IPS-20b (cell line): ENCODE measurements around the gene CORIN.
"Not testable (repeated sequence)": the region's sequence is repeated elsewhere in the genome, so short reads cannot be mapped to it uniquely, and the experiment has no call there.

Source experiments
- H3K27ac ChIP-seq: one replicate; pipeline ENCODE4 v1.5.1; 2013; ENCODE audit warnings: low read length
- H3K27me3 ChIP-seq: 2 replicates; pipeline ENCODE4 v1.6.1; 2013; ENCODE audit warnings: mild to moderate bottlenecking, low read length, inconsistent platforms; ENCODE audit not compliant: insufficient read depth
- H3K36me3 ChIP-seq: 2 replicates; pipeline ENCODE4 v1.6.1; 2013; ENCODE audit warnings: low read depth, mild to moderate bottlenecking, inconsistent platforms, low read length, moderate library complexity; ENCODE audit not compliant: insufficient read depth
- H3K4me1 ChIP-seq: 2 replicates; pipeline ENCODE4 v1.6.1; 2013; ENCODE audit warnings: mild to moderate bottlenecking, control low read depth, inconsistent platforms, low read length, moderate library complexity; ENCODE audit not compliant: insufficient read depth
- H3K4me3 ChIP-seq: 2 replicates; pipeline ENCODE4 v1.5.1; 2013; ENCODE audit warnings: mild to moderate bottlenecking, low read length, inconsistent platforms
- H3K9ac ChIP-seq: 2 replicates; pipeline ENCODE4 v1.6.1; 2013; ENCODE audit warnings: low read depth, mild to moderate bottlenecking, inconsistent platforms, low read length, moderate library complexity
- H3K9me3 ChIP-seq: 2 replicates; pipeline ENCODE4 v1.6.1; 2013; ENCODE audit warnings: mild to moderate bottlenecking, low read depth, low read length, inconsistent platforms; ENCODE audit not compliant: insufficient read depth

The CORIN gene

GRCh38 chr4:47798165-47798564 lies 39.7 kb downstream of the CORIN start:
- H3K9me3 ChIP-seq = no peaks in the 10 kb centered on the region
- no peak overlapping the region for H3K4me3 ChIP-seq
- H3K4me1 ChIP-seq = no peaks in the 10 kb centered on the region
- H3K27me3 ChIP-seq = no peaks in the 10 kb centered on the region
- H3K9ac ChIP-seq = no peak overlapping the region
- no peak overlapping the region for H3K27ac ChIP-seq
- no peaks in the 10 kb centered on the region for H3K36me3 ChIP-seq

DNA sequence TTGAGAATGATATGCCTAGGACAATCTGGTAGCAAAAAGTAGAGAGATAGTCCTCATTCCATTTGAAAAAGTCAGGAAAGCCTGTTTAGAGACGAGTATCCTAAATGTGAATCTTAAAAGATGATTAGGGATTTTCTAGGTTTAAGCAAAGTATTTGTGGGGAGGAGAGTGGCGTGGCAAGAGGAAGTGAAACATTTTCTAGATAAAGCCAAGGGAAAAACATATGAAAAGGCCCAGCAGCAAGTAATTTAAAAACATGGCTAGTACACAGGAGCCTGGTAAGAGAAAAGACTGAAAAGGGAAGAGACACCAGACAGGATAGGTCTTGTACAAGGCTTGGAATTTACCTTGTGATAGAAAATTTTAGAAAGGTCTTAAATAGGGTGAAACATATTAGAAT lies 45.9 kb downstream of the CORIN start:
- Histone ChIP-seq H3K4me3 (no peak overlapping the region), H3K9ac (no peak overlapping the region), H3K4me1 (no peaks in the 10 kb centered on the region), H3K36me3 (no peaks in the 10 kb centered on the region), H3K9me3 (no peaks in the 10 kb centered on the region), H3K27ac (no peak overlapping the region), H3K27me3 (no peaks in the 10 kb centered on the region)

DNA sequence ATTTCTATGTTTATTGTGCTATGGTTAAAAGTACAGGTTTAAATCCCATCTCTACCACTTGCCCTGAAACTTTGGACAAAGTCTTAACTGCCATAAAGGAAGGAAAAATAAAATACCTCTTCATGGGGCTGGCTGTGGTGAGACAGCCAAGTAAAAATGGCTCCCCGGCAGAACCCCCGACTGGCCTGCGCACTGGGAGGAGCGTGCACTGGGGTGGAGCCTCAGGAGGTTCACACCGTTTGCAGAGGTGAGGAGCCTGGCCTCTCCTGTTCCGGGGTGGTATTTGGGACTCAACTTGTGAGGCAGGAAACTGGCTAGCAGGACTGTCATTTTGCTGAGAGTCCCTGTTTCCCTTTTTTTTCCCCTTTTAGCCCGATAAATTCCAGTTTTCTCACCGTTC lies 47.8 kb downstream of the CORIN start:
- Histone ChIP-seq H3K27me3 (no peaks in the 10 kb centered on the region), H3K36me3 (no peaks in the 10 kb centered on the region), H3K4me3 (no peak overlapping the region), H3K9me3 (no peaks in the 10 kb centered on the region), H3K27ac (no peak overlapping the region), H3K9ac (no peak overlapping the region), H3K4me1 (no peaks in the 10 kb centered on the region)

DNA sequence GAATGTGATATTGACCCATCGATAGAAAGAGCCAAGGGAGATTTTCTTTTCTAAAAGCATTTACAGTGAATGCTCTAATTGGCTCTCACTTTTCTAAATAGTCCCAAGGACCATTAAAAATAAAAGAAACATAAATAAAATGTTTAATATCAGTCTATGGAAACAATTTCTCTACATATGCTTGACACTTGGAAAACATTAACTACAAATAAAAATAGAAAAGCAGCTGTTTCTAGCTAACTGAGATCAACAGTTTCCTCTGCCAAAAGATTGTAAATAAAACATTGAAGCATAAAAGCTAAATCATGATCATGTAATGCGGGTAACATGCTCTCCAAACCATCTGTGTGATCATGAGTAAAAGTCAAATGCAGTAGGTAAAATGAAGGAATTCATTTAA lies 49.7 kb downstream of the CORIN start:
- Histone ChIP-seq H3K4me3 (no peak overlapping the region), H3K27me3 (no peaks in the 10 kb centered on the region), H3K9me3 (no peaks in the 10 kb centered on the region), H3K27ac (no peak overlapping the region), H3K4me1 (no peaks in the 10 kb centered on the region), H3K36me3 (no peaks in the 10 kb centered on the region), H3K9ac (no peak overlapping the region)

DNA sequence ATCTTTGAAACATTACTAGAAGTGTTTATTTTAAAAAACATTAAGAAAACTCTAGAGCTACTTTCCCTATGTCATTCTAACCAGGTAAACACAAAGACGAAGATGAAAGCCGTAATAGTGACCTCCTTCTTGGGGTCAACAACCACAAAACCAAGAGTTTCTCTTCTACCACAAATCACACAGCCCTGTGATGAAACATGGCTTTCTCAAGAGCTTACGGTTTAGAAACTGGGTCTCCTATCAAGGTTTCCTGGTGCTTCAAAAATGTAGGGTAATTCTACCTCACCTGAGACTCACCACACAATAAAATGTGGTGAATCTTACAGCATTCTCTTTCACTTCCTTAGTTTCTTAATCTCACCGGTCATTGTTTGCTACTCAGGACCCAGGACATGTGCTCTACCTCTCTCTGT lies 50.9 kb downstream of the CORIN start:
- H3K4me3 ChIP-seq = no peak overlapping the region
- H3K27ac ChIP-seq = no peak overlapping the region
- no peak overlapping the region for H3K9ac ChIP-seq
- no peaks in the 10 kb centered on the region for H3K9me3 ChIP-seq
- no peaks in the 10 kb centered on the region for H3K4me1 ChIP-seq
- no peaks in the 10 kb centered on the region for H3K27me3 ChIP-seq
- no peaks in the 10 kb centered on the region for H3K36me3 ChIP-seq

GRCh38 chr4:47785153-47785552 lies 52.7 kb downstream of the CORIN start:
- Histone ChIP-seq H3K9ac (no peak overlapping the region), H3K4me1 (no peaks in the 10 kb centered on the region), H3K4me3 (no peak overlapping the region)

DNA sequence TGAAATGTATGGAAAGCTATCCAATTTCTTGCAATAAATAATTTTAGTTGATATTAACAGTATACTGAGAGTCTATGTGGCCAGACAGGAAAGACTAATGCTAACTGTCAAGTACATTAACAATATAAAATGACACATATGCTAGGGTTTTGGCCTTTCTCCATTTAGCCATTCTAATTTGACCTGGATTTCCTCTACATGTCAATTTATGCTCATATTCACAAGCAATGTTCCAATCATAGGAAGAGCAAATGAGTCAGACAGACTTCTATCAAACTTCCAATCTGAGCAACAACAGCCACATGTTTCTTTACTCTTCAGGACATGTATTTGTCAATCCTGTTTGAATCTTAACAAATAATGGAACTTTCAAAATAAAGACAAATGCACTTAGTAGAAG lies 53.6 kb downstream of the CORIN start:
- Histone ChIP-seq H3K4me3 (no peak overlapping the region), H3K36me3 (no peaks in the 10 kb centered on the region), H3K27ac (no peak overlapping the region), H3K9me3 (no peaks in the 10 kb centered on the region; the same call in 1 of the 2 replicates), H3K27me3 (no peaks in the 10 kb centered on the region), H3K4me1 (no peaks in the 10 kb centered on the region), H3K9ac (no peak overlapping the region)

More at GRCh38 chr4:47785153-47785552, 52.7 kb downstream of the CORIN start:
- H3K27ac ChIP-seq = no peak overlapping the region
- no peaks in the 10 kb centered on the region; the same call in 1 of the 2 replicates for H3K9me3 ChIP-seq
- no peaks in the 10 kb centered on the region for H3K36me3 ChIP-seq
- H3K27me3 ChIP-seq = no peaks in the 10 kb centered on the region

- no peak overlapping the region for H3K9ac ChIP-seq
- no peak overlapping the region for H3K27ac ChIP-seq
- H3K36me3 ChIP-seq = no peaks in the 10 kb centered on the region
- H3K9me3 ChIP-seq = no peaks in the 10 kb centered on the region; the same call in 1 of the 2 replicates
- H3K4me1 ChIP-seq = no peaks in the 10 kb centered on the region
- no peaks in the 10 kb centered on the region for H3K27me3 ChIP-seq
- no peak overlapping the region for H3K4me3 ChIP-seq
Observed at GRCh38 chr4:47776353-47776752, 61.5 kb downstream of the CORIN start.

GRCh38 chr4:47774079-47774478 lies 63.8 kb downstream of the CORIN start:
- Histone ChIP-seq H3K36me3 (no peaks in the 10 kb centered on the region), H3K27me3 (no peaks in the 10 kb centered on the region), H3K27ac (no peak overlapping the region), H3K4me1 (no peaks in the 10 kb centered on the region), H3K9me3 (no peaks in the 10 kb centered on the region), H3K4me3 (no peak overlapping the region), H3K9ac (no peak overlapping the region)

- Histone ChIP-seq H3K4me1 (peaks cover 7% of the 10 kb centered on the region; the same call in 1 of the 2 replicates), H3K27ac (no peak overlapping the region), H3K9me3 (no peaks in the 10 kb centered on the region), H3K27me3 (no peaks in the 10 kb centered on the region), H3K9ac (no peak overlapping the region), H3K4me3 (no peak overlapping the region), H3K36me3 (no peaks in the 10 kb centered on the region)
Observed at GRCh38 chr4:47771020-47771419, 66.8 kb downstream of the CORIN start.

GRCh38 chr4:47767956-47768355 lies 69.9 kb downstream of the CORIN start:
- H3K27me3 ChIP-seq, H3K27ac ChIP-seq, H3K9me3 ChIP-seq, H3K4me3 ChIP-seq, H3K36me3 ChIP-seq, H3K9ac ChIP-seq, H3K4me1 ChIP-seq: not testable (repeated sequence)

DNA sequence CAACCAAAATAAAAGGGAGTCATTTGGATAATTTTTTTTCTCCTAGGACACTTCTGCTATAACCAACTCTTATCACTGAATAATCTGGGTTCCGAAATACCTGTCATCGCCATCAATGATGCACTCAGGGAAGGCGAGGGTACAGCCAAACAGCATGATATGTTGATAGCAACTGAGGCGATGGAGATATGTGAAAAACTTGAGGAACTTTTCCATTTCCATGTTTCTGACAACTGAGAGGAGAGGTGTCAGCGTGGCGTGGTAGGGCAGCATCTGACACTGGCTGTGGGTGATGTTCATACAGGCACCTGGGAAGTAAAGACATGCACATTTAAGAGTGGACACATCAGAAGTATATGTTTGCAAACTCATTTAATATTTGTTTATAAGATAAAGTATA lies 74.6 kb downstream of the CORIN start:
- Histone ChIP-seq H3K36me3 (no peaks in the 10 kb centered on the region), H3K4me3 (no peak overlapping the region), H3K9ac (no peak overlapping the region), H3K4me1 (peaks cover 4% of the 10 kb centered on the region; the same call in 1 of the 2 replicates), H3K9me3 (no peaks in the 10 kb centered on the region), H3K27ac (no peak overlapping the region), H3K27me3 (no peaks in the 10 kb centered on the region)
